ENCODE data around the gene FCRLB. TPM values are rescaled to one million over a fixed set of nuclear protein-coding genes. Genes with fewer than 3 reads are reported as not detected.

The FCRLB gene
- total and polyA plus RNA-seq, 9 of the 15 experiments (the other 6 are each of a cell fraction or from before 2014, with no cell fraction given), result 0.20 to 4.6 (median 1.3) TPM

DNA sequence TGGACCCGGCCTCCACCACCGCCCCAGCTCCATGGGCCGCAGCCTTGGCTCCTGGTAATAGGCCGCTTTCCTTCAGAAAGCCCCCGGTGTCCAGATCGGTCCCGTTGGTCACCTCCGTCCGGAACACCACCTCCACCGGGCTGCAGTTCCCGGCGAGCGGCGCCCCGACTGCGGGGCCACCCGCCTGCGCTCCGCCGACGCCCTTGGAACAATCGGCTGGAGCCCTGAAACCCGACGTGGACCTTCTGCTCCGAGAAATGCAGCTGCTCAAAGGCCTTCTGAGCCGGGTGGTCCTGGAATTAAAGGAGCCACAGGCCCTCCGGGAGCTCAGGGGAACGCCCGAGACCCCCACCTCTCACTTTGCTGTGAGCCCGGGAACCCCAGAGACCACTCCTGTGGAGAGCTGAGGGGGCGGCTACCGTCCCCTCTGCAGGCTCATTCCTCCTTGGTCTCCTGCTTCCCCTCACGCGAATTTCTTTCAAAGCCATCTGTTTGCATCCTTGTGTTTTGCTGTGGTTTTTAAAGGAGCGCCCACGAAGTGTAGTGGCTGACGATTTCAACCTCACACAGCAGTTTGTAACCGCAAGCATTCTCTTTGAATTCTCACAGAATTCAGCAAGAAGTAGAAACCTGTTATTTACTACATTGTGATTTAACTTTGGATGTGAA is 6.0 kb downstream of the FCRLB start (continued):
- TF ChIP-seq ZNF696 (CRISPR knock-in tag; conservative IDR thresholded peaks at IDR 0.05), result no peak
- TF ChIP-seq ZKSCAN1 (IDR thresholded peaks at IDR 0.05; ENCODE audit: low read depth, low read length), result no peak
- TF ChIP-seq RBM15 (IDR thresholded peaks at IDR 0.05; ENCODE audit: insufficient read depth, low read length), result no peak
- no peak for TF ChIP-seq TEAD1 (CRISPR knock-in tag; IDR thresholded peaks at IDR 0.05)
- TF ChIP-seq ILK (tag; IDR thresholded peaks at IDR 0.05; ENCODE audit: borderline replicate concordance, low read depth), result no peak
- TF ChIP-seq LARP7 (IDR thresholded peaks at IDR 0.05), result no peak
- TF ChIP-seq KAT7 (CRISPR knock-in tag; IDR thresholded peaks at IDR 0.05; ENCODE audit: borderline replicate concordance), result peak; percentile 2; the same call in 1 of the 2 replicates
- TF ChIP-seq TAF9B (IDR thresholded peaks at IDR 0.05; ENCODE audit: partially characterized antibody), result peak; percentile 65
- peak; percentile 3 to 8; a peak in 2 of 4 replicates for TF ChIP-seq MAZ (CRISPR knock-in tag; conservative IDR thresholded peaks at IDR 0.05 in 1 of 2, IDR thresholded peaks at IDR 0.05 in 1 of 2)
- no peak for TF ChIP-seq TAF15 (IDR thresholded peaks at IDR 0.05; ENCODE audit: low read depth, low read length)
- no peak for TF ChIP-seq DDX20 (tag; IDR thresholded peaks at IDR 0.05; ENCODE audit: low read depth)
- TF ChIP-seq, protein P1, sequence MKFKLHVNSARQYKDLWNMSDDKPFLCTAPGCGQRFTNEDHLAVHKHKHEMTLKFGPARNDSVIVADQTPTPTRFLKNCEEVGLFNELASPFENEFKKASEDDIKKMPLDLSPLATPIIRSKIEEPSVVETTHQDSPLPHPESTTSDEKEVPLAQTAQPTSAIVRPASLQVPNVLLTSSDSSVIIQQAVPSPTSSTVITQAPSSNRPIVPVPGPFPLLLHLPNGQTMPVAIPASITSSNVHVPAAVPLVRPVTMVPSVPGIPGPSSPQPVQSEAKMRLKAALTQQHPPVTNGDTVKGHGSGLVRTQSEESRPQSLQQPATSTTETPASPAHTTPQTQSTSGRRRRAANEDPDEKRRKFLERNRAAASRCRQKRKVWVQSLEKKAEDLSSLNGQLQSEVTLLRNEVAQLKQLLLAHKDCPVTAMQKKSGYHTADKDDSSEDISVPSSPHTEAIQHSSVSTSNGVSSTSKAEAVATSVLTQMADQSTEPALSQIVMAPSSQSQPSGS (CRISPR knock-in tag; IDR thresholded peaks at IDR 0.05), result no peak
- TF ChIP-seq, protein P2, sequence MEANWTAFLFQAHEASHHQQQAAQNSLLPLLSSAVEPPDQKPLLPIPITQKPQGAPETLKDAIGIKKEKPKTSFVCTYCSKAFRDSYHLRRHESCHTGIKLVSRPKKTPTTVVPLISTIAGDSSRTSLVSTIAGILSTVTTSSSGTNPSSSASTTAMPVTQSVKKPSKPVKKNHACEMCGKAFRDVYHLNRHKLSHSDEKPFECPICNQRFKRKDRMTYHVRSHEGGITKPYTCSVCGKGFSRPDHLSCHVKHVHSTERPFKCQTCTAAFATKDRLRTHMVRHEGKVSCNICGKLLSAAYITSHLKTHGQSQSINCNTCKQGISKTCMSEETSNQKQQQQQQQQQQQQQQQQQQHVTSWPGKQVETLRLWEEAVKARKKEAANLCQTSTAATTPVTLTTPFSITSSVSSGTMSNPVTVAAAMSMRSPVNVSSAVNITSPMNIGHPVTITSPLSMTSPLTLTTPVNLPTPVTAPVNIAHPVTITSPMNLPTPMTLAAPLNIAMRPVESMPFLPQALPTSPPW (CRISPR knock-in tag; IDR thresholded peaks at IDR 0.05), result no peak
- TF ChIP-seq POLR3G (IDR thresholded peaks at IDR 0.05; ENCODE audit: extremely low read depth, insufficient read length, insufficient replicate concordance), result no peak
- TF ChIP-seq, protein P3, sequence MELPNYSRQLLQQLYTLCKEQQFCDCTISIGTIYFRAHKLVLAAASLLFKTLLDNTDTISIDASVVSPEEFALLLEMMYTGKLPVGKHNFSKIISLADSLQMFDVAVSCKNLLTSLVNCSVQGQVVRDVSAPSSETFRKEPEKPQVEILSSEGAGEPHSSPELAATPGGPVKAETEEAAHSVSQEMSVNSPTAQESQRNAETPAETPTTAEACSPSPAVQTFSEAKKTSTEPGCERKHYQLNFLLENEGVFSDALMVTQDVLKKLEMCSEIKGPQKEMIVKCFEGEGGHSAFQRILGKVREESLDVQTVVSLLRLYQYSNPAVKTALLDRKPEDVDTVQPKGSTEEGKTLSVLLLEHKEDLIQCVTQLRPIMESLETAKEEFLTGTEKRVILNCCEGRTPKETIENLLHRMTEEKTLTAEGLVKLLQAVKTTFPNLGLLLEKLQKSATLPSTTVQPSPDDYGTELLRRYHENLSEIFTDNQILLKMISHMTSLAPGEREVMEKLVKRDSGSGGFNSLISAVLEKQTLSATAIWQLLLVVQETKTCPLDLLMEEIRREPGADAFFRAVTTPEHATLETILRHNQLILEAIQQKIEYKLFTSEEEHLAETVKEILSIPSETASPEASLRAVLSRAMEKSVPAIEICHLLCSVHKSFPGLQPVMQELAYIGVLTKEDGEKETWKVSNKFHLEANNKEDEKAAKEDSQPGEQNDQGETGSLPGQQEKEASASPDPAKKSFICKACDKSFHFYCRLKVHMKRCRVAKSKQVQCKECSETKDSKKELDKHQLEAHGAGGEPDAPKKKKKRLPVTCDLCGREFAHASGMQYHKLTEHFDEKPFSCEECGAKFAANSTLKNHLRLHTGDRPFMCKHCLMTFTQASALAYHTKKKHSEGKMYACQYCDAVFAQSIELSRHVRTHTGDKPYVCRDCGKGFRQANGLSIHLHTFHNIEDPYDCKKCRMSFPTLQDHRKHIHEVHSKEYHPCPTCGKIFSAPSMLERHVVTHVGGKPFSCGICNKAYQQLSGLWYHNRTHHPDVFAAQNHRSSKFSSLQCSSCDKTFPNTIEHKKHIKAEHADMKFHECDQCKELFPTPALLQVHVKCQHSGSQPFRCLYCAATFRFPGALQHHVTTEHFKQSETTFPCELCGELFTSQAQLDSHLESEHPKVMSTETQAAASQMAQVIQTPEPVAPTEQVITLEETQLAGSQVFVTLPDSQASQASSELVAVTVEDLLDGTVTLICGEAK (IDR thresholded peaks at IDR 0.05), result no peak; the same call in 1 of the 2 replicates
- TF ChIP-seq, protein P3 (CRISPR knock-in tag; IDR thresholded peaks at IDR 0.05), result no peak

Data from K562 (cell line).